Heart right ventricle (tissue), 16 donors: ENCODE data around the gene AOC2. TPM values are rescaled to one million over a fixed set of nuclear protein-coding genes. Genes with fewer than 3 reads are reported as not detected.
"Not testable (repeated sequence)": the region's sequence is repeated elsewhere in the genome, so short reads cannot be mapped to it uniquely, and the experiment has no call there.

ENCODE experiments used
- ATAC-seq, 8 donors: fragments of 200-7000 bp; cut with Tn5 transposase; one replicate each; pipeline ENCODE4 v1.9.1; 2020; ENCODE audit warnings: mild to moderate bottlenecking in 8 of 8, moderate library complexity in 8 of 8, moderate number of reproducible peaks in 1 of 8
- DNase-seq, 2 donors: peaks; one replicate each; pipeline ENCODE4 v3.0.0-alpha.2; 2020
- H3K27ac ChIP-seq, 10 donors: fragments of 200-600 bp; sonication (generic) in 2 of 10; one replicate each; pipeline versions ENCODE4 v1.5.0 to v1.8.0; 2020 to 2022; ENCODE audit warnings: mild to moderate bottlenecking in 3 of 10
- H3K27me3 ChIP-seq, 7 donors: fragments of 200-600 bp; one replicate each; pipeline ENCODE4 v1.8.0; 2021 to 2022; ENCODE audit warnings: mild to moderate bottlenecking in 2 of 7
- H3K36me3 ChIP-seq, 9 donors: fragments of 200-600 bp; sonication (generic) in 1 of 9; one replicate each; pipeline versions ENCODE4 v1.5.0 to v1.8.0; 2020 to 2022; ENCODE audit warnings: mild to moderate bottlenecking in 2 of 9
- H3K4me1 ChIP-seq, 9 donors: fragments of 200-600 bp; sonication (generic) in 1 of 9; one replicate each; pipeline versions ENCODE4 v1.5.0 to v1.8.0; 2020 to 2022; ENCODE audit warnings: mild to moderate bottlenecking in 4 of 9
- H3K4me3 ChIP-seq, 10 donors: fragments of 200-600 bp; sonication (generic) in 2 of 10; one replicate each; pipeline versions ENCODE4 v1.5.0 to v1.8.0; 2020 to 2022; ENCODE audit warnings: mild to moderate bottlenecking in 7 of 10, moderate library complexity in 2 of 10
- H3K9me3 ChIP-seq, 11 donors: fragments of 200-600 bp in 10 of 11; sonication (generic) in 2 of 11; one replicate each; pipeline versions ENCODE4 v1.5.0 to v1.8.0; 2013 to 2022; ENCODE audit warnings: mild to moderate bottlenecking in 2 of 11, control low read depth in 1 of 11, moderate library complexity in 1 of 11
- CTCF ChIP-seq, 9 donors: fragments of 200-600 bp; sonication (generic) in 2 of 9; IDR thresholded peaks; one replicate each; pipeline versions ENCODE4 v1.5.0 to v1.8.0; 2021 to 2022; ENCODE audit warnings: antibody characterized with exemption in 9 of 9, mild to moderate bottlenecking in 5 of 9, moderate library complexity in 1 of 9
- WGBS, 2 donors: extraction: QIAGEN DNeasy Blood & Tissue Kit; methylation state at CpG; one replicate each; pipeline ENCODE4 v1.1.7; 2013; ENCODE audit warnings: inconsistent platforms in 1 of 2; 5-methylcytosine and 5-hydroxymethylcytosine counted together
- intact Hi-C, 10 donors: fragments of 100-400 bp; cut with DNase I; formaldehyde crosslinking; loops; one replicate each; pipeline versions ENCODE4 v1.11.1 to v1.14.2; 2022
- polyA plus RNA-seq, 2 donors: library from polyadenylated mRNA; stranded (reverse); fragments of 200-250 nt; gene quantifications; one replicate each; pipeline ENCODE4 v1.2.3, GENCODE V29; 2013
- total RNA-seq, 10 donors: library from RNA; stranded (reverse); fragmentation: NEBNext Ultra II Directional in 3 of 10; extraction: Animal tissue kit (Norgen Biotek cat#: 25700) in 3 of 10; gene quantifications; one replicate each; pipeline versions ENCODE4 v1.2.1 to v1.2.4, GENCODE V29; 2021 to 2023
- donor health status: Arrhythmogenic right ventricular cardiomyopathy.
- donor health status: ischemic (EF 13 %, LVEDD 7.1; RV severe dilation, severe dysfunction).
- donor health status: healthy with polysubstance abuse.
- donor health status: DM: no; HTN: yes; CAD: no.
- donor health status: DM: no; HTN: no; CAD: no.
- donor health status: ischemic (EF 25% LVEDD 6.9; RV normal size, moderate dysfunction).
- donor health status: ischemic (EF 25% LVEDD 5.7; RV mildly dilated, moderate dysfunction).
- donor health status: healthy.
- donor health status: DM: yes; HTN: yes; CAD: no.
- donor health status: Ischemic cardiomyopathy.
- donor health status: ischemic (EF 35%, LVEDD 5.7; RV mildly dilated, moderate dysfunction).
- donor health status: nonischemic (EF 11% LVEDD 7.7; RV severe dilation, severe dysfunction).
- donor health status: DM: yes; HTN: yes; CAD: no.
- donor health status: PGD.
- donor health status: ischemic (EF 29% LVEDD 5.4; RV normal size, mild dysfunction).
- donor health status: nonischemic (EF 23%, LVEDD 6.1; RV moderate dilation, normal function).

The AOC2 gene
- total and polyA plus RNA-seq, 12 donors = 0.14 to 0.72 (median 0.51) TPM

GRCh38 chr17:42855048-42855596, 10.7 kb downstream of the AOC2 start:
- H3K4me3 ChIP-seq = peak overlapping the region in 2 of 10 donors; percentile 3 to 14
- peaks cover 0 to 5% (median 0%) of the 10 kb centered on the region in 9 donors for H3K36me3 ChIP-seq
- ATAC-seq (no peak), DNase-seq (no peak)
- H3K27ac ChIP-seq = no peak overlapping the region
- H3K9me3 ChIP-seq = no peaks in the 10 kb centered on the region
- H3K27me3 ChIP-seq = no peaks in the 10 kb centered on the region
- peaks cover 0 to 23% (median 5%) of the 10 kb centered on the region in 9 donors for H3K4me1 ChIP-seq
- no peak for TF ChIP-seq CTCF (IDR thresholded peaks at IDR 0.05)
- intact Hi-C loops = no loop called here
- 80 to 83% methylated on average over 8 of the region's 8 CpGs for WGBS, 2 donors

- H3K4me3 ChIP-seq, H3K36me3 ChIP-seq, H3K27ac ChIP-seq, DNase-seq, H3K27me3 ChIP-seq, intact Hi-C loops, H3K9me3 ChIP-seq, ATAC-seq: not testable (repeated sequence)
- 82 to 88% methylated on average over 7 of the region's 8 CpGs for WGBS, 2 donors
- peaks cover 0 to 18% (median 0%) of the 10 kb centered on the region in 9 donors for H3K4me1 ChIP-seq
These were observed 11.7 kb downstream of the AOC2 start for GRCh38 chr17:42856093-42856492.

DNA sequence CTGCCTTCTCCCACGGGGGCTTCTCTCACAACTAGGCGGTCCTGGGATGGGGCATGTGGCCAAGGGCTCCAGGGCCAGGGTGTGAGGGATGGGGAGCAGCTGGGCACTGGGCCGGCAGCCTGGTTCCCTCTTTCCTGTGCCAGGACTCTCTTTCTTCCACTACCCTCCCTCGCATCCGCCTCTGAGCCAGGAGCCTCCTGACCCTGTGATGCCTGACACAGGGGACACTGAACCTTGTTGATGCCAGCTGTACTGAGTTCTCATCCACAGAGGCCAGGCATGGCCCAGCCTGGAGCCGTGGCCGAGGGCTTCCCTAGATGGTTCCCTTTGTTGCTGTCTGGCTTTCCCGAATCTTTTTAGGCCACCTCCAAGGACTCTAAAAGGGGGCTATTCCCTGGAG, 12.1 kb downstream of the AOC2 start:
- intact Hi-C loops, DNase-seq: not testable (repeated sequence)
- 79 to 92% methylated on average over 6 of the region's 8 CpGs for WGBS, 2 donors

GRCh38 chr17:42857389-42857788, 13.0 kb downstream of the AOC2 start:
- H3K4me1 ChIP-seq = peaks cover 0 to 18% (median 0%) of the 10 kb centered on the region in 9 donors
- H3K36me3 ChIP-seq = peaks cover 0 to 5% (median 0%) of the 10 kb centered on the region in 9 donors
- TF ChIP-seq CTCF (IDR thresholded peaks at IDR 0.05) = no peak
- WGBS, 2 donors = 89 to 100% methylated on average over 1 of the region's 1 CpG
- no peak overlapping the region for H3K4me3 ChIP-seq
- no peak for DNase-seq
- no peak overlapping the region for H3K27ac ChIP-seq
- intact Hi-C loops = no loop called here
- no peaks in the 10 kb centered on the region for H3K27me3 ChIP-seq
- no peak for ATAC-seq
- H3K9me3 ChIP-seq = no peaks in the 10 kb centered on the region

More for the DNA sequence above, 12.1 kb downstream of the AOC2 start:
- not testable (repeated sequence) for ATAC-seq, H3K27ac ChIP-seq, H3K27me3 ChIP-seq, H3K36me3 ChIP-seq, H3K4me3 ChIP-seq, H3K9me3 ChIP-seq
- peaks cover 0 to 18% (median 0%) of the 10 kb centered on the region in 9 donors for H3K4me1 ChIP-seq

DNA sequence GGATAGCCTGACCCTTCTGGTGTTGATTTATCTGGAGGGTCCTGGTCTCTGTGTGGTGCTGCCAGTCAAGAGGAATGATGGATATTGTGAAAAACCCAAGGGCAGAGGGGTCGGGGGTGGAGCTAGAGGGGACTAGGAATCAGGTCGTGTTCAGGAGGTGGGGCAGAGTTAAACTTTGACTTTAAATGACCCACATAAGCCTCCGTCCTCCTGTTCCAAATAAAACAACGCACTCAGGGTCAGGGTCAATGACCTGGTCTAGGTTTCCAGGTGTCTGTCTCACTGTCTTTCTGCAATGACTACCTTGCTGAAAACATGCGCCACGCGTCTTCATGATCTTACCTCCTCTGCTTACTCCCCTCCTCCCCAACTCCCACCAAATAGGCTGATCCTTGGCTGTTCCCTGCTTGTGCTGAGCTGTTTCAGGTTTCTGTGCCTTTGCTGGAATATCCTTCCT, 21.3 kb downstream of the AOC2 start:
- TF ChIP-seq CTCF (IDR thresholded peaks at IDR 0.05) = no peak

More for the DNA sequence above, 21.3 kb downstream of the AOC2 start:
- Histone ChIP-seq H3K4me3 (no peak overlapping the region), H3K27me3 (no peaks in the 10 kb centered on the region), H3K27ac (no peak overlapping the region), H3K4me1 (peaks cover 0 to 7% (median 0%) of the 10 kb centered on the region in 9 donors), H3K36me3 (peaks cover 0 to 7% (median 0%) of the 10 kb centered on the region in 9 donors), H3K9me3 (peaks cover 0 to 8% (median 3%) of the 10 kb centered on the region in 11 donors)
- intact Hi-C loops = loop anchor here in 1 of 10 donors (10.0 kb wide), 1 partner anchor 49 kb away; no protein-coding TSS in a partner anchor
- 85 to 86% methylated on average over 7 of the region's 7 CpGs for WGBS, 2 donors
- DNase-seq (no peak), ATAC-seq (no peak)
